GM21526 (cell line): ENCODE results near the gene CLP1.
"Not testable (repeated sequence)": the region's sequence is repeated elsewhere in the genome, so short reads cannot be mapped to it uniquely, and the experiment has no call there.

Source experiments
- ATAC-seq: cut with Tn5 transposase; IDR thresholded peaks from one replicate; pipeline ENCODE4 v1.9.1; 2021; ENCODE audit warnings: moderate library complexity; ENCODE audit not compliant: unreplicated experiment, low FRiP score

Gene CLP1

GRCh38 chr11:57659669-57660068, 2.1 kb downstream of the CLP1 start:
- ATAC-seq: no peak

- no peak for ATAC-seq
These were observed 5.3 kb downstream of the CLP1 start for GRCh38 chr11:57662893-57663292.

- no peak for ATAC-seq
These were observed 6.4 kb downstream of the CLP1 start for GRCh38 chr11:57663975-57664374.

- peak; percentile 60 for ATAC-seq
These were observed 9.7 kb downstream of the CLP1 start for GRCh38 chr11:57667117-57667735.

GRCh38 chr11:57667736-57668433, 10.3 kb downstream of the CLP1 start, which contains the start of gene ZDHHC5:
Gene ZDHHC5 (plus strand): TSS chr11:57668114. CDS start chr11:57673091, 4,977 bp downstream.
- peak; percentile 80 for ATAC-seq

- ATAC-seq: peak; percentile 12
These were observed 10.8 kb downstream of the CLP1 start for GRCh38 chr11:57668434-57668782.

- no peak for ATAC-seq
These were observed 16.7 kb downstream of the CLP1 start for GRCh38 chr11:57674251-57674650.

GRCh38 chr11:57675176-57675941, 17.8 kb downstream of the CLP1 start:
- ATAC-seq: no peak

- ATAC-seq: no peak
These were observed 21.8 kb downstream of the CLP1 start for GRCh38 chr11:57679396-57679795.

- ATAC-seq: peak; percentile 31
These were observed 23.0 kb downstream of the CLP1 start for GRCh38 chr11:57680552-57680874.

GRCh38 chr11:57681168-57681567, 23.6 kb downstream of the CLP1 start:
- ATAC-seq: no peak

- not testable (repeated sequence) for ATAC-seq
These were observed 32.9 kb downstream of the CLP1 start for GRCh38 chr11:57690474-57690873.

GRCh38 chr11:57698843-57699365, 41.3 kb downstream of the CLP1 start:
- ATAC-seq: no peak

- ATAC-seq: no peak
These were observed 42.3 kb downstream of the CLP1 start for GRCh38 chr11:57699813-57700212.

GRCh38 chr11:57700425-57700824, 42.9 kb downstream of the CLP1 start:
- no peak for ATAC-seq

GRCh38 chr11:57703341-57703740, 45.8 kb downstream of the CLP1 start:
- ATAC-seq: no peak

GRCh38 chr11:57704932-57705331, 47.4 kb downstream of the CLP1 start:
- no peak for ATAC-seq

- ATAC-seq: not testable (repeated sequence)
These were observed 47.9 kb downstream of the CLP1 start for GRCh38 chr11:57705432-57705831.

GRCh38 chr11:57709802-57710367, 52.3 kb downstream of the CLP1 start:
- no peak for ATAC-seq
